Mesothelial cell of epicardium (in vitro differentiated cells): ENCODE measurements around the gene SMOC1. TPM values are rescaled to one million over a fixed set of nuclear protein-coding genes. Genes with fewer than 3 reads are reported as not detected.
A peak's percentile ranks its signal among the peaks of the same experiment; 100 is the strongest.

Experiments
- DNase-seq, 2 experiments: peaks; one replicate each; pipeline ENCODE4 v3.0.0; 2021; ENCODE audit warnings: low spot score in 2 of 2; ENCODE audit not compliant: unreplicated experiment in 2 of 2
- H3K27ac Mint-ChIP-seq: 2 replicates; pipeline ENCODE4 v1.8.0; 2021; ENCODE audit warnings: mixed read lengths
- H3K27me3 Mint-ChIP-seq: 2 replicates; pipeline ENCODE4 v1.8.0; 2021; ENCODE audit warnings: low read depth, mixed read lengths
- H3K36me3 Mint-ChIP-seq: 2 replicates; pipeline ENCODE4 v1.8.0; 2021; ENCODE audit warnings: mixed read lengths
- H3K4me1 Mint-ChIP-seq: 2 replicates; pipeline ENCODE4 v1.8.0; 2021; ENCODE audit warnings: mixed read lengths
- H3K4me3 Mint-ChIP-seq: 2 replicates; pipeline ENCODE4 v1.8.0; 2021; ENCODE audit warnings: mild to moderate bottlenecking, moderate library complexity, mixed read lengths
- H3K9me3 Mint-ChIP-seq: 2 replicates; pipeline ENCODE4 v1.8.0; 2021; ENCODE audit warnings: mixed read lengths
- CTCF ChIP-seq: fragments of 200-600 bp; sonication (generic); IDR thresholded peaks from one replicate; pipeline ENCODE4 v1.5.0; 2021; ENCODE audit warnings: antibody characterized with exemption; ENCODE audit not compliant: unreplicated experiment
- total RNA-seq: library from RNA; stranded (reverse); gene quantifications from 3 replicates; pipeline ENCODE4 v1.2.1, GENCODE V29; 2021

The SMOC1 gene
- total RNA-seq, 1 donor from 2014 or later: 1.5 TPM

- TF ChIP-seq CTCF: no peak
- peaks cover 11% of the 10 kb centered on the region for H3K4me1 Mint-ChIP-seq
- H3K4me3 Mint-ChIP-seq: no peak overlapping the region
- no peaks in the 10 kb centered on the region for H3K36me3 Mint-ChIP-seq
- H3K27me3 Mint-ChIP-seq: peaks cover 14% of the 10 kb centered on the region
- no peak overlapping the region for H3K27ac Mint-ChIP-seq
- H3K9me3 Mint-ChIP-seq: no peaks in the 10 kb centered on the region
- no peak for DNase-seq
Observed at GRCh38 chr14:70020352-70021170, 141.3 kb downstream of the SMOC1 start.

DNA sequence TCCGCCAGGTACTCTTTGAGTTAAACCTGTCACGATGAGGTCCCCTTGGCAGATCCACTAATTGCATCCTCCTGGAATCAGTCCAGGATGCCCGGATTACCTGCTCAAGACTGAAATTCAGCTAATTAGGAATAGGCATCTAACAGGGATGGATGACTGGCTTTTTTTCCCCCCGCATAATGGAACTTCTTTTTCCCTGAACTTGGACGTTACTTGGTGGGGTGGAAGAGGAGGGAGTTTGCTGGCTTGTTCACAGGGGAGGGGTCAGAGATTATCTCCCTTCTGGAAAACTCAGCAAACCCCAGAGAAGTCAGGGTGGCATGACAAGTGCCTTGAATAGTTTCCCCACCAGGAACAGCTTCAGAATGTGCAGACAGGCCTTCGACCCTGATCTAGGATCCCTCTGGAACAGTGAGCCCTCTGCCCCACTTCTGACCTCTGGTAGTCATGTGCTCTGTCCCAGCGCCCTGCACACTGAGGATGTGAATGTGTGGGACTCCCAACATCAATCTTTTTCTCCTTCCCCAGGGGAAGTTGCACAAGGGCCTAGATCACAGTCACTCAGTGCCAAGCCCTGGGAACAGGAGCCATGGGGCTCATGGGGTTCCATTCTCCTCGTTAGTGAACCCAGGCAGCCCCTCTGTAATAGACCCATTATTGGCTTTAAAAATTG, 142.5 kb downstream of the SMOC1 start:
- H3K4me3 Mint-ChIP-seq: no peak overlapping the region
- no peak overlapping the region for H3K27ac Mint-ChIP-seq
- no peak for DNase-seq
- no peaks in the 10 kb centered on the region for H3K36me3 Mint-ChIP-seq
- TF ChIP-seq CTCF: no peak
- peaks cover 16% of the 10 kb centered on the region for H3K27me3 Mint-ChIP-seq
- peaks cover 11% of the 10 kb centered on the region for H3K4me1 Mint-ChIP-seq
- no peaks in the 10 kb centered on the region for H3K9me3 Mint-ChIP-seq

GRCh38 chr14:70022771-70023445, 143.7 kb downstream of the SMOC1 start:
- Mint-ChIP-seq H3K27me3 (peaks cover 15% of the 10 kb centered on the region), H3K36me3 (no peaks in the 10 kb centered on the region)

DNA sequence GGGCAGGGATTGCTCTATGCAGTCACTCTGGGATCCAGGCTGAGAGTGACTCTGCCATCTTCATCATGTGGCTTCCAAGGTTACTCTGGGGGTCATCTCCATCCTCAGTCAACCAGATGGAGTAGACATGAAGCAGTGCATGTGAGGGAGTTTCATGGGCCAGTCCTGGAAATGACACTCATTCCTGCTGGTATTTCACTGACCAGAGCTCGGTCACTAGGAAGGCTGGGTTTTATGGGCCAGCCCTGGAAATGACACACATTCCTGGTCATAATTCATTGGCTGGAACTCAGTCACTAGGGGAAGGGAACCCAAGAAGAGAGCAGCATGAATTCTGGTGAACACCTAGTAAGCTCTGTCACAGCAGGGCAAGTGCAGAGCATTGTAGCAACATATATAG, 144.7 kb downstream of the SMOC1 start:
- no peak for TF ChIP-seq CTCF
- no peak overlapping the region for H3K27ac Mint-ChIP-seq

More at GRCh38 chr14:70022771-70023445, 143.7 kb downstream of the SMOC1 start:
- no peaks in the 10 kb centered on the region for H3K9me3 Mint-ChIP-seq
- H3K4me3 Mint-ChIP-seq: no peak overlapping the region
- DNase-seq: no peak
- H3K4me1 Mint-ChIP-seq: peaks cover 8% of the 10 kb centered on the region
- no peak for TF ChIP-seq CTCF
- no peak overlapping the region for H3K27ac Mint-ChIP-seq

GRCh38 chr14:70027785-70028428, 148.7 kb downstream of the SMOC1 start:
- no peak overlapping the region for H3K27ac Mint-ChIP-seq
- TF ChIP-seq CTCF: peak; percentile 95
- H3K36me3 Mint-ChIP-seq: no peaks in the 10 kb centered on the region
- DNase-seq: peak; percentile 66 to 92
- H3K4me1 Mint-ChIP-seq: peaks cover 4% of the 10 kb centered on the region
- H3K27me3 Mint-ChIP-seq: peaks cover 12% of the 10 kb centered on the region
- H3K9me3 Mint-ChIP-seq: no peaks in the 10 kb centered on the region
- no peak overlapping the region for H3K4me3 Mint-ChIP-seq

More for the DNA sequence above, 144.7 kb downstream of the SMOC1 start:
- no peak for DNase-seq
- H3K27me3 Mint-ChIP-seq: peaks cover 15% of the 10 kb centered on the region
- peaks cover 2% of the 10 kb centered on the region for H3K4me1 Mint-ChIP-seq
- H3K36me3 Mint-ChIP-seq: no peaks in the 10 kb centered on the region
- H3K4me3 Mint-ChIP-seq: no peak overlapping the region
- H3K9me3 Mint-ChIP-seq: no peaks in the 10 kb centered on the region
